WTC11 (cell line): ENCODE results near the gene USP27X. TPM values are rescaled to one million over a fixed set of nuclear protein-coding genes. Genes with fewer than 3 reads are reported as not detected.

Experiments used
- ATAC-seq: fragments of 200-7000 bp; cut with Tn5 transposase; 2 replicates; pipeline ENCODE4 v1.10.0; 2021; ENCODE audit warnings: mild to moderate bottlenecking, moderate library complexity
- CTCF ChIA-PET: fragments of 300-600 bp; sonication (Branson Sonifier 250); formaldehyde crosslinking; loops from one replicate; lab custom pipeline; 2021; ENCODE audit warnings: antibody characterized with exemption; lab: Charles Lee
- POLR2A ChIA-PET: fragments of 350-600 bp; sonication (Branson Sonifier 250); formaldehyde crosslinking; loops from one replicate; lab custom pipeline; 2021; ENCODE audit warnings: antibody characterized with exemption; lab: Charles Lee
- DNase-seq: peaks from one replicate; pipeline ENCODE4 v3.0.0; 2021; ENCODE audit warnings: low spot score
- H3K27ac Mint-ChIP-seq: 2 replicates; pipeline ENCODE4 v1.8.0; 2021; ENCODE audit warnings: mixed read lengths
- H3K27me3 Mint-ChIP-seq: 2 replicates; pipeline ENCODE4 v1.8.0; 2021; ENCODE audit warnings: low read depth, mild to moderate bottlenecking, moderate library complexity, mixed read lengths
- H3K36me3 Mint-ChIP-seq: 2 replicates; pipeline ENCODE4 v1.8.0; 2021; ENCODE audit warnings: mixed read lengths
- H3K4me1 Mint-ChIP-seq: 2 replicates; pipeline ENCODE4 v1.8.0; 2022; ENCODE audit warnings: mixed read lengths
- H3K4me3 Mint-ChIP-seq: 2 replicates; pipeline ENCODE4 v1.8.0; 2021; ENCODE audit warnings: mild to moderate bottlenecking, moderate library complexity, mixed read lengths
- H3K9me3 Mint-ChIP-seq: 2 replicates; pipeline ENCODE4 v1.8.0; 2021; ENCODE audit warnings: mixed read lengths
- CREB1 ChIP-seq: sonication (generic); formaldehyde crosslinking; IDR thresholded peaks from 2 replicates; pipeline ENCODE4 v1.8.0; 2023; ENCODE audit warnings: mild to moderate bottlenecking, missing genetic modification reagents
- EMX1 ChIP-seq: fragments of 250-450 bp; sonication (Bioruptor Pico); IDR thresholded peaks from 2 replicates; pipeline ENCODE4 v1.8.0; 2021; ENCODE audit warnings: mild to moderate bottlenecking
- ESRRA ChIP-seq: sonication (generic); formaldehyde crosslinking; IDR thresholded peaks from 2 replicates; pipeline ENCODE4 v1.8.1; 2022; ENCODE audit warnings: mild to moderate bottlenecking, missing genetic modification reagents, borderline replicate concordance
- GTF2I ChIP-seq: fragments of 250-450 bp; sonication (Bioruptor Pico); conservative IDR thresholded peaks from 2 replicates; pipeline ENCODE4 v1.4.0; 2021; ENCODE audit warnings: mild to moderate bottlenecking
- JAZF1 ChIP-seq: fragments of 250-450 bp; sonication (Bioruptor Pico); IDR thresholded peaks from 2 replicates; pipeline ENCODE4 v1.9.0; 2021; ENCODE audit warnings: moderate library complexity, mild to moderate bottlenecking, inconsistent platforms
- MYBL2 ChIP-seq: sonication (generic); formaldehyde crosslinking; IDR thresholded peaks from 2 replicates; pipeline ENCODE4 v1.8.1; 2023; ENCODE audit warnings: mild to moderate bottlenecking, moderate library complexity, missing genetic modification reagents
- NFE2L1 ChIP-seq: sonication (generic); formaldehyde crosslinking; IDR thresholded peaks from 2 replicates; pipeline ENCODE4 v1.8.1; 2023; ENCODE audit warnings: missing genetic modification reagents
- SOX15 ChIP-seq: fragments of 250-450 bp; sonication (Bioruptor Pico); IDR thresholded peaks from 2 replicates; pipeline ENCODE4 v1.9.0; 2021; ENCODE audit warnings: mild to moderate bottlenecking
- TP53 ChIP-seq: sonication (generic); formaldehyde crosslinking; IDR thresholded peaks from 2 replicates; pipeline ENCODE4 v1.8.1; 2023; ENCODE audit warnings: mild to moderate bottlenecking, missing genetic modification reagents
- ZNF423 ChIP-seq: fragments of 250-450 bp; sonication (Bioruptor Pico); IDR thresholded peaks from 2 replicates; pipeline ENCODE4 v2.1.2; 2022; ENCODE audit warnings: mild to moderate bottlenecking, moderate library complexity
- total RNA-seq: library from RNA; stranded (reverse); gene quantifications from 3 replicates; pipeline ENCODE4 v1.2.3, GENCODE V29; 2021
- TF ChIP-seq, protein P1 (sequence below): sonication (generic); formaldehyde crosslinking; IDR thresholded peaks from 2 replicates; pipeline ENCODE4 v1.8.0; 2022; ENCODE audit warnings: mild to moderate bottlenecking, missing genetic modification reagents
- TF ChIP-seq, protein P2 (sequence below): sonication (generic); formaldehyde crosslinking; IDR thresholded peaks from 2 replicates; pipeline ENCODE4 v1.8.1; 2023; ENCODE audit warnings: mild to moderate bottlenecking, missing genetic modification reagents
- TF ChIP-seq, protein P3 (sequence below): sonication (generic); formaldehyde crosslinking; IDR thresholded peaks from 2 replicates; pipeline ENCODE4 v1.8.1; 2022; ENCODE audit warnings: mild to moderate bottlenecking, missing genetic modification reagents, moderate library complexity, borderline replicate concordance
- TF ChIP-seq, protein P4 (sequence below): sonication (generic); formaldehyde crosslinking; IDR thresholded peaks from 2 replicates; pipeline ENCODE4 v1.8.0; 2023; ENCODE audit warnings: missing genetic modification reagents, mild to moderate bottlenecking, borderline replicate concordance
- TF ChIP-seq, protein P5 (sequence below): fragments of 250-450 bp; sonication (Bioruptor Pico); IDR thresholded peaks from 2 replicates; pipeline ENCODE4 v1.9.0; 2021; ENCODE audit warnings: moderate library complexity, mild to moderate bottlenecking, inconsistent platforms, borderline replicate concordance
- TF ChIP-seq, protein P6 (sequence below): sonication (generic); formaldehyde crosslinking; IDR thresholded peaks from 2 replicates; pipeline ENCODE4 v1.8.1; 2022; ENCODE audit warnings: low read depth, missing genetic modification reagents, borderline replicate concordance
- TF ChIP-seq, protein P7 (sequence below): sonication (generic); formaldehyde crosslinking; IDR thresholded peaks from 2 replicates; pipeline ENCODE4 v1.8.0; 2022; ENCODE audit warnings: mild to moderate bottlenecking, missing genetic modification reagents

USP27X gene
- total RNA-seq, 1 experiment from 2014 or later: 5.1 TPM

DNA sequence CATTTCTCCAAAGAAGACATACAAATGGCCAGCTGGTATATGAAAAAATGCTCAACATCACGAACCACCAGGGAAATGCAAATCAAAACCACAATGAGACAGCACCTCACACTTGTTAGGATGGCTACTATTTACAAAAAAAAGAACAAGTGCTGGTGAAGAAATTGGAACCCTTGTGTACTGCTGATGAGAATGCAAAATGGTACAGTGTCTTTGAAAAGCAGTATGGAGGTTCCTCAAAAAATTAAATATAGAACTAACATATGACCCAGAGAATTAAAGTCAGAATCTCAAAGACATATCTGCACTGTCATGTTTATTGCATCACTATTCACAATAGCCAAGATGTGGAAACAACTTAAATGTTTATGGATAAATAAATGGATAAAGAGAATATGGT, 29.3 kb upstream of the USP27X start:
- Mint-ChIP-seq H3K9me3 (no peaks in the 10 kb centered on the region), H3K36me3 (no peaks in the 10 kb centered on the region), H3K27me3 (no peaks in the 10 kb centered on the region), H3K27ac (no peak overlapping the region), H3K4me3 (no peak overlapping the region), H3K4me1 (no peaks in the 10 kb centered on the region)
- TF ChIP-seq GTF2I (no peak), ESRRA (no peak), MYBL2 (CRISPR knock-in tag) (no peak), CREB1 (CRISPR knock-in tag) (no peak), ZNF423 (CRISPR knock-in tag) (no peak), JAZF1 (no peak), EMX1 (CRISPR knock-in tag) (no peak), NFE2L1 (CRISPR knock-in tag) (no peak), TP53 (CRISPR knock-in tag) (no peak), SOX15 (CRISPR knock-in tag) (no peak)
- TF ChIP-seq, protein P1, sequence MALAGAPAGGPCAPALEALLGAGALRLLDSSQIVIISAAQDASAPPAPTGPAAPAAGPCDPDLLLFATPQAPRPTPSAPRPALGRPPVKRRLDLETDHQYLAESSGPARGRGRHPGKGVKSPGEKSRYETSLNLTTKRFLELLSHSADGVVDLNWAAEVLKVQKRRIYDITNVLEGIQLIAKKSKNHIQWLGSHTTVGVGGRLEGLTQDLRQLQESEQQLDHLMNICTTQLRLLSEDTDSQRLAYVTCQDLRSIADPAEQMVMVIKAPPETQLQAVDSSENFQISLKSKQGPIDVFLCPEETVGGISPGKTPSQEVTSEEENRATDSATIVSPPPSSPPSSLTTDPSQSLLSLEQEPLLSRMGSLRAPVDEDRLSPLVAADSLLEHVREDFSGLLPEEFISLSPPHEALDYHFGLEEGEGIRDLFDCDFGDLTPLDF (CRISPR knock-in tag): no peak
- TF ChIP-seq, protein P2, sequence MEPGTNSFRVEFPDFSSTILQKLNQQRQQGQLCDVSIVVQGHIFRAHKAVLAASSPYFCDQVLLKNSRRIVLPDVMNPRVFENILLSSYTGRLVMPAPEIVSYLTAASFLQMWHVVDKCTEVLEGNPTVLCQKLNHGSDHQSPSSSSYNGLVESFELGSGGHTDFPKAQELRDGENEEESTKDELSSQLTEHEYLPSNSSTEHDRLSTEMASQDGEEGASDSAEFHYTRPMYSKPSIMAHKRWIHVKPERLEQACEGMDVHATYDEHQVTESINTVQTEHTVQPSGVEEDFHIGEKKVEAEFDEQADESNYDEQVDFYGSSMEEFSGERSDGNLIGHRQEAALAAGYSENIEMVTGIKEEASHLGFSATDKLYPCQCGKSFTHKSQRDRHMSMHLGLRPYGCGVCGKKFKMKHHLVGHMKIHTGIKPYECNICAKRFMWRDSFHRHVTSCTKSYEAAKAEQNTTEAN (CRISPR knock-in tag): no peak
- TF ChIP-seq, protein P3, sequence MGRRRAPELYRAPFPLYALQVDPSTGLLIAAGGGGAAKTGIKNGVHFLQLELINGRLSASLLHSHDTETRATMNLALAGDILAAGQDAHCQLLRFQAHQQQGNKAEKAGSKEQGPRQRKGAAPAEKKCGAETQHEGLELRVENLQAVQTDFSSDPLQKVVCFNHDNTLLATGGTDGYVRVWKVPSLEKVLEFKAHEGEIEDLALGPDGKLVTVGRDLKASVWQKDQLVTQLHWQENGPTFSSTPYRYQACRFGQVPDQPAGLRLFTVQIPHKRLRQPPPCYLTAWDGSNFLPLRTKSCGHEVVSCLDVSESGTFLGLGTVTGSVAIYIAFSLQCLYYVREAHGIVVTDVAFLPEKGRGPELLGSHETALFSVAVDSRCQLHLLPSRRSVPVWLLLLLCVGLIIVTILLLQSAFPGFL (CRISPR knock-in tag): no peak
- TF ChIP-seq, protein P4, sequence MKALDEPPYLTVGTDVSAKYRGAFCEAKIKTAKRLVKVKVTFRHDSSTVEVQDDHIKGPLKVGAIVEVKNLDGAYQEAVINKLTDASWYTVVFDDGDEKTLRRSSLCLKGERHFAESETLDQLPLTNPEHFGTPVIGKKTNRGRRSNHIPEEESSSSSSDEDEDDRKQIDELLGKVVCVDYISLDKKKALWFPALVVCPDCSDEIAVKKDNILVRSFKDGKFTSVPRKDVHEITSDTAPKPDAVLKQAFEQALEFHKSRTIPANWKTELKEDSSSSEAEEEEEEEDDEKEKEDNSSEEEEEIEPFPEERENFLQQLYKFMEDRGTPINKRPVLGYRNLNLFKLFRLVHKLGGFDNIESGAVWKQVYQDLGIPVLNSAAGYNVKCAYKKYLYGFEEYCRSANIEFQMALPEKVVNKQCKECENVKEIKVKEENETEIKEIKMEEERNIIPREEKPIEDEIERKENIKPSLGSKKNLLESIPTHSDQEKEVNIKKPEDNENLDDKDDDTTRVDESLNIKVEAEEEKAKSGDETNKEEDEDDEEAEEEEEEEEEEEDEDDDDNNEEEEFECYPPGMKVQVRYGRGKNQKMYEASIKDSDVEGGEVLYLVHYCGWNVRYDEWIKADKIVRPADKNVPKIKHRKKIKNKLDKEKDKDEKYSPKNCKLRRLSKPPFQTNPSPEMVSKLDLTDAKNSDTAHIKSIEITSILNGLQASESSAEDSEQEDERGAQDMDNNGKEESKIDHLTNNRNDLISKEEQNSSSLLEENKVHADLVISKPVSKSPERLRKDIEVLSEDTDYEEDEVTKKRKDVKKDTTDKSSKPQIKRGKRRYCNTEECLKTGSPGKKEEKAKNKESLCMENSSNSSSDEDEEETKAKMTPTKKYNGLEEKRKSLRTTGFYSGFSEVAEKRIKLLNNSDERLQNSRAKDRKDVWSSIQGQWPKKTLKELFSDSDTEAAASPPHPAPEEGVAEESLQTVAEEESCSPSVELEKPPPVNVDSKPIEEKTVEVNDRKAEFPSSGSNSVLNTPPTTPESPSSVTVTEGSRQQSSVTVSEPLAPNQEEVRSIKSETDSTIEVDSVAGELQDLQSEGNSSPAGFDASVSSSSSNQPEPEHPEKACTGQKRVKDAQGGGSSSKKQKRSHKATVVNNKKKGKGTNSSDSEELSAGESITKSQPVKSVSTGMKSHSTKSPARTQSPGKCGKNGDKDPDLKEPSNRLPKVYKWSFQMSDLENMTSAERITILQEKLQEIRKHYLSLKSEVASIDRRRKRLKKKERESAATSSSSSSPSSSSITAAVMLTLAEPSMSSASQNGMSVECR: no peak
- TF ChIP-seq, protein P5, sequence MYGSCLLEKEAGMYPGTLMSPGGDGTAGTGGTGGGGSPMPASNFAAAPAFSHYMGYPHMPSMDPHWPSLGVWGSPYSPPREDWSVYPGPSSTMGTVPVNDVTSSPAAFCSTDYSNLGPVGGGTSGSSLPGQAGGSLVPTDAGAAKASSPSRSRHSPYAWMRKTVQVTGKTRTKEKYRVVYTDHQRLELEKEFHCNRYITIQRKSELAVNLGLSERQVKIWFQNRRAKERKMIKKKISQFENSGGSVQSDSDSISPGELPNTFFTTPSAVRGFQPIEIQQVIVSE (CRISPR knock-in tag): no peak
- TF ChIP-seq, protein P6, sequence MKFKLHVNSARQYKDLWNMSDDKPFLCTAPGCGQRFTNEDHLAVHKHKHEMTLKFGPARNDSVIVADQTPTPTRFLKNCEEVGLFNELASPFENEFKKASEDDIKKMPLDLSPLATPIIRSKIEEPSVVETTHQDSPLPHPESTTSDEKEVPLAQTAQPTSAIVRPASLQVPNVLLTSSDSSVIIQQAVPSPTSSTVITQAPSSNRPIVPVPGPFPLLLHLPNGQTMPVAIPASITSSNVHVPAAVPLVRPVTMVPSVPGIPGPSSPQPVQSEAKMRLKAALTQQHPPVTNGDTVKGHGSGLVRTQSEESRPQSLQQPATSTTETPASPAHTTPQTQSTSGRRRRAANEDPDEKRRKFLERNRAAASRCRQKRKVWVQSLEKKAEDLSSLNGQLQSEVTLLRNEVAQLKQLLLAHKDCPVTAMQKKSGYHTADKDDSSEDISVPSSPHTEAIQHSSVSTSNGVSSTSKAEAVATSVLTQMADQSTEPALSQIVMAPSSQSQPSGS (CRISPR knock-in tag): no peak
- TF ChIP-seq, protein P7, sequence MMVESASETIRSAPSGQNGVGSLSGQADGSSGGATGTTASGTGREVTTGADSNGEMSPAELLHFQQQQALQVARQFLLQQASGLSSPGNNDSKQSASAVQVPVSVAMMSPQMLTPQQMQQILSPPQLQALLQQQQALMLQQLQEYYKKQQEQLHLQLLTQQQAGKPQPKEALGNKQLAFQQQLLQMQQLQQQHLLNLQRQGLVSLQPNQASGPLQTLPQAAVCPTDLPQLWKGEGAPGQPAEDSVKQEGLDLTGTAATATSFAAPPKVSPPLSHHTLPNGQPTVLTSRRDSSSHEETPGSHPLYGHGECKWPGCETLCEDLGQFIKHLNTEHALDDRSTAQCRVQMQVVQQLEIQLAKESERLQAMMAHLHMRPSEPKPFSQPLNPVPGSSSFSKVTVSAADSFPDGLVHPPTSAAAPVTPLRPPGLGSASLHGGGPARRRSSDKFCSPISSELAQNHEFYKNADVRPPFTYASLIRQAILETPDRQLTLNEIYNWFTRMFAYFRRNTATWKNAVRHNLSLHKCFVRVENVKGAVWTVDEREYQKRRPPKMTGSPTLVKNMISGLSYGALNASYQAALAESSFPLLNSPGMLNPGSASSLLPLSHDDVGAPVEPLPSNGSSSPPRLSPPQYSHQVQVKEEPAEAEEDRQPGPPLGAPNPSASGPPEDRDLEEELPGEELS (CRISPR knock-in tag): no peak
- no peak for ATAC-seq
- CTCF ChIA-PET: no interaction called here
- DNase-seq: no peak
- POLR2A ChIA-PET: no interaction called here
